A549 (cell line): ENCODE measurements around the gene STAT5B. TPM values are rescaled to one million over a fixed set of nuclear protein-coding genes. Genes with fewer than 3 reads are reported as not detected.

Experiments
- ATAC-seq, 2 experiments: fragments of 200-7000 bp in 1 of 2; fragments of >200 bp in 1 of 2; cut with Nextera tagmentation in 1 of 2; cut with Tn5 transposase in 1 of 2; 3 replicates each; pipeline versions ENCODE4 v1.8.0 to v1.9.1; 2018 to 2020; ENCODE audit warnings: mild to moderate bottlenecking in 1 of 2, moderate library complexity in 1 of 2
- CTCF ChIA-PET: fragments of 300-600 bp; sonication (Branson Sonifier 250); formaldehyde crosslinking; extraction: SDS; loops from one replicate; lab custom pipeline; 2021; ENCODE audit warnings: antibody characterized with exemption, inconsistent platforms; lab: Yijun Ruan, JAX
- POLR2A ChIA-PET: fragments of 350-600 bp; formaldehyde crosslinking; extraction: SDS; loops from one replicate; lab custom pipeline; 2021; ENCODE audit warnings: antibody characterized with exemption, inconsistent platforms; lab: Yijun Ruan, JAX
- DNase-seq, 2 experiments: peaks; one replicate each; pipeline versions ENCODE4 v3.0.0 to v3.0.0-alpha.2; 2011 to 2016; ENCODE audit warnings: low read depth in 1 of 2, low spot score in 1 of 2
- FAIRE-seq: peaks from 2 replicates; lab custom pipeline; 2011; peaks lifted over from hg19 to GRCh38; lab: Jason Lieb, UNC
- H3K27ac ChIP-seq, 2 experiments: fragments of >200 bp; sonication (Bioruptor Twin); formaldehyde crosslinking; 3 replicates each; pipeline ENCODE4 v1.5.1; 2016 to 2017
- H3K4me1 ChIP-seq: fragments of >200 bp; sonication (Bioruptor Twin); formaldehyde crosslinking; 3 replicates; pipeline ENCODE4 v1.6.1; 2016
- H3K4me2 ChIP-seq: fragments of >200 bp; sonication (Bioruptor Twin); formaldehyde crosslinking; 3 replicates; pipeline ENCODE4 v1.6.1; 2016
- H3K4me3 ChIP-seq: fragments of >200 bp; sonication (Bioruptor Twin); formaldehyde crosslinking; 3 replicates; pipeline ENCODE4 v1.5.1; 2016
- H3K9me3 ChIP-seq: fragments of >200 bp; sonication (Bioruptor Twin); formaldehyde crosslinking; 3 replicates; pipeline ENCODE4 v1.6.1; 2016
- BHLHE40 ChIP-seq: IDR thresholded peaks from 2 replicates; pipeline ENCODE4 v1.6.1; 2012; ENCODE audit warnings: low read depth, low read length, inconsistent platforms
- ELK1 ChIP-seq: fragments of 150-350 bp; IDR thresholded peaks from 2 replicates; pipeline ENCODE4 v1.6.1; 2014; ENCODE audit warnings: low read depth, mild to moderate bottlenecking, low read length
- EP300 ChIP-seq, 2 experiments: fragments of >200 bp; sonication (Bioruptor Twin); formaldehyde crosslinking; IDR thresholded peaks; 2 replicates in 1 of 2; 3 replicates in 1 of 2; pipeline ENCODE4 v1.6.1; 2016 to 2017
- FOSL2 ChIP-seq, 2 experiments: fragments of 450-650 bp in 1 of 2; fragments of >200 bp in 1 of 2; sonication (Bioruptor Twin) in 1 of 2; formaldehyde crosslinking; IDR thresholded peaks; 2 replicates each; pipeline versions ENCODE4 v1.5.0 to v1.6.1; 2016 to 2020; ENCODE audit warnings: mild to moderate bottlenecking in 1 of 2, moderate library complexity in 1 of 2
- HOXB13 ChIP-seq: fragments of 250-450 bp; sonication (Bioruptor Pico); IDR thresholded peaks from 2 replicates; pipeline ENCODE4 v1.5.0; 2020; ENCODE audit warnings: low read depth, mild to moderate bottlenecking, moderate library complexity
- HOXB5 ChIP-seq: fragments of 250-450 bp; sonication (Bioruptor Pico); IDR thresholded peaks from 2 replicates; pipeline ENCODE4 v1.5.0; 2020; ENCODE audit warnings: mild to moderate bottlenecking, moderate library complexity
- JUN ChIP-seq, 2 experiments: fragments of >200 bp; sonication (Bioruptor Twin); formaldehyde crosslinking; IDR thresholded peaks; 2 replicates in 1 of 2; 3 replicates in 1 of 2; pipeline ENCODE4 v1.6.1; 2016 to 2017
- KDM1A ChIP-seq: fragments of 200-600 bp; sonication (generic); IDR thresholded peaks from 2 replicates; pipeline ENCODE4 v1.6.1; 2016; ENCODE audit warnings: low read depth, mild to moderate bottlenecking
- NFE2L2 ChIP-seq: fragments of 150-350 bp; conservative IDR thresholded peaks from 2 replicates; pipeline ENCODE4 v1.6.1; 2014; ENCODE audit warnings: low read length
- NR3C1 ChIP-seq: fragments of >200 bp; sonication (Bioruptor Twin); formaldehyde crosslinking; IDR thresholded peaks from 3 replicates; pipeline ENCODE4 v1.6.1; 2017
- PBX3 ChIP-seq: IDR thresholded peaks from 2 replicates; pipeline ENCODE4 v1.6.1; 2012
- POLR2AphosphoS2 ChIP-seq: conservative IDR thresholded peaks from 2 replicates; pipeline ENCODE4 v1.6.1; 2012; ENCODE audit warnings: low read length, improper control_type of control experiment, inconsistent platforms
- RARB ChIP-seq: fragments of 250-450 bp; sonication (Bioruptor Pico); IDR thresholded peaks from 2 replicates; pipeline ENCODE4 v1.8.0; 2021; ENCODE audit warnings: mild to moderate bottlenecking, moderate library complexity
- RNF2 ChIP-seq: fragments of 200-600 bp; sonication (generic); IDR thresholded peaks from 2 replicates; pipeline ENCODE4 v1.6.1; 2016; ENCODE audit warnings: low read depth, mild to moderate bottlenecking, antibody characterized with exemption, moderate library complexity, borderline replicate concordance
- TFCP2L1 ChIP-seq: fragments of 250-450 bp; sonication (Bioruptor Pico); IDR thresholded peaks from 2 replicates; pipeline ENCODE4 v1.5.0; 2021; ENCODE audit warnings: mild to moderate bottlenecking
- TP53 ChIP-seq: fragments of 250-450 bp; sonication (Bioruptor Pico); IDR thresholded peaks from 2 replicates; pipeline ENCODE4 v1.5.0; 2021; ENCODE audit warnings: mild to moderate bottlenecking, moderate library complexity
- ZFP36 ChIP-seq: fragments of 450-650 bp; IDR thresholded peaks from 2 replicates; pipeline ENCODE4 v1.6.1; 2014; ENCODE audit warnings: borderline replicate concordance; ENCODE audit not compliant: partially characterized antibody
- ZNF302 ChIP-seq: fragments of 250-450 bp; sonication (Bioruptor Pico); IDR thresholded peaks from 2 replicates; pipeline ENCODE4 v1.9.0; 2021; ENCODE audit warnings: inconsistent platforms, mild to moderate bottlenecking, moderate library complexity
- ZSCAN20 ChIP-seq: fragments of 250-450 bp; sonication (Bioruptor Pico); IDR thresholded peaks from 2 replicates; pipeline ENCODE4 v1.8.0; 2022; ENCODE audit warnings: mild to moderate bottlenecking, moderate library complexity
- WGBS: methylation state at CpG from one replicate; pipeline ENCODE4 v1.1.6; 2017; ENCODE audit errors: missing lambda C conversion rate; 5-methylcytosine and 5-hydroxymethylcytosine counted together
- polyA plus RNA-seq, 4 experiments: library from polyadenylated mRNA; depleted of rRNA in 3 of 4; stranded (reverse); fragments of >200 nt; fragmentation: RNase III in 1 of 4; extraction: RNeasy Plus Mini Kit Qiagen cat#74134 plus additional on column Dnase treatment in 1 of 4; gene quantifications; 2 replicates in 3 of 4; 3 replicates in 1 of 4; pipeline ENCODE4 v1.2.3, GENCODE V29; 2011 to 2017
- TF ChIP-seq, protein P1 (sequence below): fragments of 250-450 bp; sonication (Bioruptor Pico); IDR thresholded peaks from 2 replicates; pipeline ENCODE4 v1.5.0; 2021; ENCODE audit warnings: mild to moderate bottlenecking, moderate library complexity, borderline replicate concordance
- TF ChIP-seq, protein P2 (sequence below): IDR thresholded peaks from 2 replicates; pipeline ENCODE4 v1.6.1; 2012; ENCODE audit warnings: low read depth, borderline replicate concordance
- TF ChIP-seq, protein P3 (sequence below): fragments of >200 bp; sonication (Bioruptor Twin); formaldehyde crosslinking; IDR thresholded peaks from 3 replicates; pipeline ENCODE4 v1.6.1; 2016

STAT5B gene
- polyA plus RNA-seq, 2 of the 4 experiments (the other 2 are of a cell fraction) = 31.2 to 37.6 TPM

DNA sequence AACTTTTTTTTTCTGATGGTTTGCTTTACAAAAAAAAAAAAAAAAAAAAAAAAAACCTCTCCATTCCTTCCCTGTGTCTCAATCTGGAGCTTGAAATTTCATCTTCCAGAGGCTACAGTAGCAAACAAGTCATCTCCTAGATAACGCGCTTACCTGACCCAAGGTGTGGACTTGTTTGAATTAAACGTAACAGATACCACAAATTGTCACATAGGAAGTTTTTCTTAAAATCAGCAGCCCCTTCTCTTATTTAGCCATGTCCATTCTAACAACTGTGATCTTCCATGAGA is 2.0 kb downstream of the STAT5B start:
- Histone ChIP-seq H3K4me3 (no peak overlapping the region), H3K27ac (no peak overlapping the region), H3K9me3 (no peaks in the 10 kb centered on the region), H3K4me1 (peaks cover 46% of the 10 kb centered on the region), H3K4me2 (peak overlapping the region; percentile 88)
- ATAC-seq (no peak), DNase-seq (no peak), FAIRE-seq (no peak)
- no peak for TF ChIP-seq NFE2L2
- TF ChIP-seq, protein P1, sequence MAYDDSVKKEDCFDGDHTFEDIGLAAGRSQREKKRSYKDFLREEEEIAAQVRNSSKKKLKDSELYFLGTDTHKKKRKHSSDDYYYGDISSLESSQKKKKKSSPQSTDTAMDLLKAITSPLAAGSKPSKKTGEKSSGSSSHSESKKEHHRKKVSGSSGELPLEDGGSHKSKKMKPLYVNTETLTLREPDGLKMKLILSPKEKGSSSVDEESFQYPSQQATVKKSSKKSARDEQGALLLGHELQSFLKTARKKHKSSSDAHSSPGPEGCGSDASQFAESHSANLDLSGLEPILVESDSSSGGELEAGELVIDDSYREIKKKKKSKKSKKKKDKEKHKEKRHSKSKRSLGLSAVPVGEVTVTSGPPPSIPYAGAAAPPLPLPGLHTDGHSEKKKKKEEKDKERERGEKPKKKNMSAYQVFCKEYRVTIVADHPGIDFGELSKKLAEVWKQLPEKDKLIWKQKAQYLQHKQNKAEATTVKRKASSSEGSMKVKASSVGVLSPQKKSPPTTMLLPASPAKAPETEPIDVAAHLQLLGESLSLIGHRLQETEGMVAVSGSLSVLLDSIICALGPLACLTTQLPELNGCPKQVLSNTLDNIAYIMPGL = no peak
- no peak for TF ChIP-seq FOSL2 (IDR thresholded peaks at IDR 0.05)
- no peak for TF ChIP-seq FOSL2 (CRISPR knock-in tag; IDR thresholded peaks at IDR 0.05)
- ChIA-PET CTCF (interaction anchor here (1.2 to 1.5 kb wide), 3 partner anchors 15 to 52 kb away, joined by 3 to 5 read pairs (median 3); no protein-coding TSS in a partner anchor), POLR2A (interaction anchor here (0.6 to 1.5 kb wide), 4 partner anchors 14 to 497 kb away, joined by 3 to 8 read pairs (median 4); partner anchors contain the start of gene STAT5A)
- WGBS = 88% methylated on average over 3 of the region's 3 CpGs

GRCh38 chr17:42273474-42274252 is 2.5 kb downstream of the STAT5B start:
- ChIA-PET POLR2A (interaction anchor here (0.6 to 1.5 kb wide), 4 partner anchors 15 to 496 kb away, joined by 3 to 8 read pairs (median 4); partner anchors contain the start of gene STAT5A), CTCF (interaction anchor here (0.7 to 1.2 kb wide), 3 partner anchors 10 to 39 kb away, joined by 3 read pairs; no protein-coding TSS in a partner anchor)
- Histone ChIP-seq H3K4me3 (no peak overlapping the region), H3K27ac (no peak overlapping the region), H3K4me1 (peaks cover 52% of the 10 kb centered on the region), H3K4me2 (peak overlapping the region; percentile 88), H3K9me3 (no peaks in the 10 kb centered on the region)
- ATAC-seq (no peak), DNase-seq (no peak), FAIRE-seq (peak; percentile 28)
- TF ChIP-seq PBX3 (no peak), ZFP36 (no peak), HOXB13 (CRISPR knock-in tag) (no peak), ELK1 (no peak)
- TF ChIP-seq, protein P2, sequence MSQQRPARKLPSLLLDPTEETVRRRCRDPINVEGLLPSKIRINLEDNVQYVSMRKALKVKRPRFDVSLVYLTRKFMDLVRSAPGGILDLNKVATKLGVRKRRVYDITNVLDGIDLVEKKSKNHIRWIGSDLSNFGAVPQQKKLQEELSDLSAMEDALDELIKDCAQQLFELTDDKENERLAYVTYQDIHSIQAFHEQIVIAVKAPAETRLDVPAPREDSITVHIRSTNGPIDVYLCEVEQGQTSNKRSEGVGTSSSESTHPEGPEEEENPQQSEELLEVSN = no peak
- 77% methylated on average over 7 of the region's 7 CpGs for WGBS

DNA sequence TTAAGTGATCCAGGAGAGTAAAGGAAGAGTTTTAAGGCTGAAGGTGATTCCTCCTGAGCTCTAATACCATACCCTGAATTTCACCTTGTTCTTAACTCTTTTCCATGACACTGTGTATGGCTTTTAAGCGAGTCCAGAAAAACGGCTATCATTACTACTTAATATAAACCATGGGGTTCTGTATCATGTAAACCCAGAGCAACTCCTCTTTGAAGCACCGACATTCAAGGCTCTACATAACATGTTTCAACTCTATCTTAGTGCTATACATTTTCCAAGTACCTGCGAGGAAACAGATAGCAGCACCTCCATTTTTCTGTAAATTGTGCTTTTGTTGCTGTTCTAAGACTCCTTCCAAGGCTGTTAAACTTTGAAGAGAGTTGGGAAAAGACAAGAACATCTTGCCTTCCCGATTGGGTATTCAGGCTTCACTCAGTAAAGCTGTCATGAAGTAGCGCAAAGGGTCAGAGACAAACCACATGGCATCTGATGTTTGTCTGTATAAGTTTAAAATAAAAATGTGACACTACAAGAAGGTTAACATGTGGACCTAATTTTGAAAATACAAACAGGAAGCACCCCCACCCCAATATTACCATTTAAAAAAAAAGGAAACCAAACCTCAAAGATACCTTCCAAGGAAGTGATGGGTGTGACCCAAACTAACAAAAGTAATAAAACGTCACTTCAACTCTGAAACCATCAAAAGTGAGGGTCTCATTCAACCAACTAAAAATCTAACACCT is 3.9 kb downstream of the STAT5B start:
- ChIA-PET CTCF (no interaction called here), POLR2A (no interaction called here)
- H3K4me3 ChIP-seq = no peak overlapping the region
- TF ChIP-seq EP300 (IDR thresholded peaks at IDR 0.05) (no peak), TP53 (no peak), RNF2 (no peak), NR3C1 (no peak), ZSCAN20 (CRISPR knock-in tag) (no peak), BHLHE40 (no peak), TFCP2L1 (no peak), ZNF302 (CRISPR knock-in tag) (no peak), KDM1A (no peak), JUN (IDR thresholded peaks at IDR 0.05) (no peak), HOXB5 (CRISPR knock-in tag) (no peak), POLR2AphosphoS2 (no peak), RARB (CRISPR knock-in tag) (no peak)
- TF ChIP-seq, protein P1 = no peak
- TF ChIP-seq, protein P3, sequence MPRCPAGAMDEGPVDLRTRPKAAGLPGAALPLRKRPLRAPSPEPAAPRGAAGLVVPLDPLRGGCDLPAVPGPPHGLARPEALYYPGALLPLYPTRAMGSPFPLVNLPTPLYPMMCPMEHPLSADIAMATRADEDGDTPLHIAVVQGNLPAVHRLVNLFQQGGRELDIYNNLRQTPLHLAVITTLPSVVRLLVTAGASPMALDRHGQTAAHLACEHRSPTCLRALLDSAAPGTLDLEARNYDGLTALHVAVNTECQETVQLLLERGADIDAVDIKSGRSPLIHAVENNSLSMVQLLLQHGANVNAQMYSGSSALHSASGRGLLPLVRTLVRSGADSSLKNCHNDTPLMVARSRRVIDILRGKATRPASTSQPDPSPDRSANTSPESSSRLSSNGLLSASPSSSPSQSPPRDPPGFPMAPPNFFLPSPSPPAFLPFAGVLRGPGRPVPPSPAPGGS = no peak
- TF ChIP-seq, protein P2 = no peak

More for the DNA sequence above, 3.9 kb downstream of the STAT5B start:
- no peak for ATAC-seq
- WGBS = 80% methylated on average over 7 of the region's 7 CpGs
- DNase-seq = no peak
- no peak for FAIRE-seq
- Histone ChIP-seq H3K4me1 (peaks cover 63% of the 10 kb centered on the region), H3K27ac (no peak overlapping the region), H3K9me3 (no peaks in the 10 kb centered on the region), H3K4me2 (no peak overlapping the region)
